Lung (tissue), 12 donors: Measurements from ENCODE around the gene ATOX1. TPM values are rescaled to one million over a fixed set of nuclear protein-coding genes. Genes with fewer than 3 reads are reported as not detected.

ENCODE experiments used
- ATAC-seq: fragments of 200-7000 bp; cut with Tn5 transposase; one replicate; pipeline ENCODE4 v1.9.1; 2020; ENCODE audit warnings: moderate number of reproducible peaks; ENCODE audit not compliant: insufficient read depth, low FRiP score
- DNase-seq, 3 donors: peaks; one replicate each; pipeline ENCODE4 v3.0.0-alpha.2; 2013 to 2017
- H3K27ac ChIP-seq, 2 donors: one replicate each; pipeline ENCODE4 v1.5.1; 2013; ENCODE audit warnings: mild to moderate bottlenecking in 2 of 2, moderate library complexity in 2 of 2, control low read depth in 1 of 2, inconsistent platforms in 1 of 2, low read depth in 1 of 2, low read length in 1 of 2
- H3K27me3 ChIP-seq, 3 donors: one replicate each; pipeline ENCODE4 v1.5.1; 2013; ENCODE audit warnings: low read length in 2 of 3; ENCODE audit not compliant: control insufficient read depth in 3 of 3, insufficient read depth in 3 of 3
- H3K36me3 ChIP-seq, 4 donors: one replicate each; pipeline ENCODE4 v1.5.1; 2013; ENCODE audit warnings: low read length in 4 of 4, mild to moderate bottlenecking in 1 of 4, moderate library complexity in 1 of 4; ENCODE audit not compliant: control insufficient read depth in 4 of 4, insufficient read depth in 4 of 4
- H3K4me1 ChIP-seq, 5 donors: one replicate each; pipeline ENCODE4 v1.5.1; 2013; ENCODE audit warnings: low read length in 5 of 5, mild to moderate bottlenecking in 2 of 5, moderate library complexity in 1 of 5; ENCODE audit not compliant: control insufficient read depth in 5 of 5, insufficient read depth in 5 of 5
- H3K4me3 ChIP-seq: one replicate; pipeline ENCODE4 v1.5.1; 2013; ENCODE audit warnings: mild to moderate bottlenecking, control low read depth, moderate library complexity
- H3K9ac ChIP-seq, 2 donors: one replicate each; pipeline ENCODE4 v1.5.1; 2013; ENCODE audit warnings: low read length in 2 of 2, control low read depth in 1 of 2; ENCODE audit not compliant: insufficient read depth in 1 of 2
- H3K9me3 ChIP-seq, 4 donors: one replicate each; pipeline ENCODE4 v1.5.1; 2013; ENCODE audit warnings: low read length in 3 of 4, mild to moderate bottlenecking in 1 of 4, moderate library complexity in 1 of 4; ENCODE audit not compliant: control insufficient read depth in 4 of 4, insufficient read depth in 3 of 4
- WGBS, 2 donors: extraction: QIAGEN DNeasy Blood & Tissue Kit; methylation state at CpG; one replicate each; pipeline ENCODE4 v1.1.7; 2013; 5-methylcytosine and 5-hydroxymethylcytosine counted together
- polyA plus RNA-seq, 2 donors: library from polyadenylated mRNA; stranded (reverse); fragments of 200-250 nt; gene quantifications; one replicate each; pipeline ENCODE4 v1.2.1, GENCODE V29; 2013
- total RNA-seq, 2 donors: library from RNA; depleted of rRNA in 1 of 2; stranded (reverse); fragments of >200 nt in 1 of 2; gene quantifications; one replicate each; pipeline ENCODE4 v1.2.1, GENCODE V29; 2014 to 2021
- TF ChIP-seq, protein P1 (sequence below): IDR thresholded peaks from 2 replicates; pipeline ENCODE4 v1.5.1; 2012; ENCODE audit warnings: mild to moderate bottlenecking; ENCODE audit errors: control extremely low read depth, extremely low read depth
- donor health status: control.
- donor health status: control.
- donor health status: Bipolar disorder and iron deficiency.
- donor health status: healthy.
- donor health status: DM: yes; HTN: yes; CAD: no.

Gene ATOX1
- total and polyA plus RNA-seq, 4 donors, result 65.1 to 225 (median 121) TPM

DNA sequence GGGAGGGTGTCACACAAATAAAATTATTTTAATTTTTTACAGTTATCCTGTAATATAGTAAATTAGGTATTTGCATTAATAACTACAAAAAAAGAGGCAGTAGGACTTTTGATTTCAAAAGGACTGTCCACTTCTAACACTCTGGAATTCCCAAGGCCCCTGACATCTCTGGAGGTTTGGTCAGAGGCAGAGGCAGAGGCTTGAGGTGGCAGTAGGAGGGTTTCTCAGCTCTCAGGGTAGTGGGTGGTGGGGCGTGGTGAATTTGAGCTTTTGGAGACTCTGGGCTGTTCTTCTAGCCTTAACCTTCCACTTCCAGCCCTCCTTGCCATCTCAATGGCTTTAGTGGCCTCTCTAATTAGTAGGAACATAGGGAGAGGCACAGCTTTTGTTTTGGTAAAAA is 22.8 kb downstream of the ATOX1 start:
- H3K27ac ChIP-seq, result no peak overlapping the region
- TF ChIP-seq, protein P1, sequence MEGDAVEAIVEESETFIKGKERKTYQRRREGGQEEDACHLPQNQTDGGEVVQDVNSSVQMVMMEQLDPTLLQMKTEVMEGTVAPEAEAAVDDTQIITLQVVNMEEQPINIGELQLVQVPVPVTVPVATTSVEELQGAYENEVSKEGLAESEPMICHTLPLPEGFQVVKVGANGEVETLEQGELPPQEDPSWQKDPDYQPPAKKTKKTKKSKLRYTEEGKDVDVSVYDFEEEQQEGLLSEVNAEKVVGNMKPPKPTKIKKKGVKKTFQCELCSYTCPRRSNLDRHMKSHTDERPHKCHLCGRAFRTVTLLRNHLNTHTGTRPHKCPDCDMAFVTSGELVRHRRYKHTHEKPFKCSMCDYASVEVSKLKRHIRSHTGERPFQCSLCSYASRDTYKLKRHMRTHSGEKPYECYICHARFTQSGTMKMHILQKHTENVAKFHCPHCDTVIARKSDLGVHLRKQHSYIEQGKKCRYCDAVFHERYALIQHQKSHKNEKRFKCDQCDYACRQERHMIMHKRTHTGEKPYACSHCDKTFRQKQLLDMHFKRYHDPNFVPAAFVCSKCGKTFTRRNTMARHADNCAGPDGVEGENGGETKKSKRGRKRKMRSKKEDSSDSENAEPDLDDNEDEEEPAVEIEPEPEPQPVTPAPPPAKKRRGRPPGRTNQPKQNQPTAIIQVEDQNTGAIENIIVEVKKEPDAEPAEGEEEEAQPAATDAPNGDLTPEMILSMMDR, result no peak
- H3K4me3 ChIP-seq, result no peak overlapping the region
- 94 to 100% methylated on average over 1 of the region's 1 CpG for WGBS, 2 donors
- ATAC-seq (no peak), DNase-seq (no peak)
- H3K36me3 ChIP-seq, result peaks cover 0 to 2% (median 0%) of the 10 kb centered on the region in 4 donors
- no peaks in the 10 kb centered on the region for H3K9me3 ChIP-seq
- H3K27me3 ChIP-seq, result no peaks in the 10 kb centered on the region
- H3K4me1 ChIP-seq, result peaks cover 0 to 15% (median 6%) of the 10 kb centered on the region in 5 donors
- no peak overlapping the region for H3K9ac ChIP-seq

- H3K9me3 ChIP-seq, result peaks cover 0 to 2% (median under 1%) of the 10 kb centered on the region in 4 donors
- TF ChIP-seq, protein P1, result no peak
- H3K4me1 ChIP-seq, result no peaks in the 10 kb centered on the region
- H3K9ac ChIP-seq, result no peak overlapping the region
- H3K27me3 ChIP-seq, result no peaks in the 10 kb centered on the region
- H3K36me3 ChIP-seq, result peaks cover 0 to 2% (median 0%) of the 10 kb centered on the region in 4 donors
- no peak for ATAC-seq
- 99 to 100% methylated on average over 3 of the region's 3 CpGs for WGBS, 2 donors
- no peak overlapping the region for H3K27ac ChIP-seq
- H3K4me3 ChIP-seq, result no peak overlapping the region
- no peak for DNase-seq
These were observed 24.4 kb downstream of the ATOX1 start for GRCh38 chr5:151734064-151734408.

DNA sequence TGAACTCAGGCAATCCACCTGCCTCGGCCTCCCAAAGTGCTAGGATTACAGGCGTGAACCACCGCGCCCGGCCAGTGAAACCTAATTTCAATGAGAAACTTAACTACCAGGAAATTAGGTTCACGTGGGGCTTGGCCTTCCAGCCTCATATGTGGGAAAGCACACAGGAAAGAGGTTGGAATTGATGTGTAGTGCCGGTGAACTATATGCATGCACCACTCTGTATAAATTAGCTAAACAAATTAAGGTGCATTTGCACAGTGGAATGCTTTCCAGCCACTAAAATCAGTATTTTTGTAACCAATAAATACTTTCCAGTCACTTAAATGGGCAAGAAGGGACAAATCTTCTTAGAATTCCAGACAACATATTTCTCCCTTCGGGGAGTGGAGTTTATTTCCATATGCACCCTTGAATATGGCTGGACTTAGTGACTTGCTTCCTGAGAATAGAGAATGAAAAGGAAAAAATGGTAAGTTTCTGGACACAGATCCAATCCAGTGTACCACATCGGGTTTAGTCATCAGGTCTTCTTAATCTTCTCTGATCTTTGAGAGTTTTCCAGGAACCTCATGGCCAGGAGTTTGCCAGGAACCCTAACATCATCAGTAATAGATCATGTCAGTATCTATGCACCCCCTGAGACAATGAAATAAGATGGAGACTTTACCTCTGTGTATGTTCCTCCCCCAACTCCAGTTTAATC is 24.9 kb downstream of the ATOX1 start:
- Histone ChIP-seq H3K4me3 (no peak overlapping the region), H3K27me3 (no peaks in the 10 kb centered on the region)
- ATAC-seq, result no peak

More for the DNA sequence above, 24.9 kb downstream of the ATOX1 start:
- WGBS, 2 donors, result 95 to 97% methylated on average over 9 of the region's 9 CpGs
- DNase-seq, result no peak
- no peak overlapping the region for H3K27ac ChIP-seq
- H3K9ac ChIP-seq, result no peak overlapping the region
- peaks cover 0 to 2% (median 0%) of the 10 kb centered on the region in 4 donors for H3K36me3 ChIP-seq
- peaks cover 0 to 2% (median under 1%) of the 10 kb centered on the region in 4 donors for H3K9me3 ChIP-seq
- TF ChIP-seq, protein P1, result no peak
- no peaks in the 10 kb centered on the region for H3K4me1 ChIP-seq
